CD8-positive, alpha-beta memory T cell (primary cell): Measurements from ENCODE around the gene UROS. TPM values are rescaled to one million over a fixed set of nuclear protein-coding genes. Genes with fewer than 3 reads are reported as not detected.
A peak's percentile ranks its signal among the peaks of the same experiment; 100 is the strongest.

ENCODE experiments used
- CTCF ChIA-PET: fragments of 350-600 bp; sonication (Branson Sonifier 250); formaldehyde crosslinking; loops from one replicate; lab custom pipeline; 2021; ENCODE audit warnings: antibody characterized with exemption; lab: Charles Lee
- POLR2A ChIA-PET: fragments of 350-600 bp; sonication (Branson Sonifier 250); formaldehyde crosslinking; loops from one replicate; lab custom pipeline; 2021; ENCODE audit warnings: antibody characterized with exemption; lab: Charles Lee
- DNase-seq, 5 donors: peaks; one replicate each; pipeline versions ENCODE4 v3.0.0 to v3.0.0-alpha.2; 2020 to 2022; ENCODE audit warnings: mixed read lengths in 1 of 5
- H3K27ac ChIP-seq: one replicate; pipeline ENCODE4 v1.7.0; 2013; ENCODE audit warnings: low read depth, mild to moderate bottlenecking, low read length, moderate library complexity
- H3K27me3 ChIP-seq: 2 replicates; pipeline ENCODE4 v1.7.0; 2013; ENCODE audit warnings: low read length, mild to moderate bottlenecking; ENCODE audit not compliant: insufficient read depth, poor library complexity, severe bottlenecking
- H3K36me3 ChIP-seq: 2 replicates; pipeline ENCODE4 v1.7.0; 2013; ENCODE audit warnings: mild to moderate bottlenecking, low read length, moderate library complexity; ENCODE audit not compliant: insufficient read depth
- H3K4me1 ChIP-seq: 2 replicates; pipeline ENCODE4 v1.7.0; 2013; ENCODE audit warnings: mild to moderate bottlenecking, low read length, moderate library complexity; ENCODE audit not compliant: insufficient read depth
- H3K4me3 ChIP-seq: 2 replicates; pipeline ENCODE4 v1.7.0; 2013; ENCODE audit warnings: mild to moderate bottlenecking, low read length
- H3K9me3 ChIP-seq: 2 replicates; pipeline ENCODE4 v1.7.0; 2013; ENCODE audit warnings: mild to moderate bottlenecking, low read length
- H3K27ac Mint-ChIP-seq, 8 donors: one replicate each; pipeline ENCODE4 v1.8.0; 2020 to 2021; ENCODE audit warnings: mixed read lengths in 8 of 8, mild to moderate bottlenecking in 6 of 8, inconsistent platforms in 3 of 8, moderate library complexity in 3 of 8
- H3K27me3 Mint-ChIP-seq, 2 donors: one replicate each; pipeline ENCODE4 v1.8.0; 2020 to 2021; ENCODE audit warnings: mixed read lengths in 2 of 2, mild to moderate bottlenecking in 1 of 2, moderate library complexity in 1 of 2
- H3K36me3 Mint-ChIP-seq, 3 donors: one replicate each; pipeline ENCODE4 v1.8.0; 2020 to 2021; ENCODE audit warnings: mixed read lengths in 3 of 3, inconsistent platforms in 1 of 3, mild to moderate bottlenecking in 1 of 3
- H3K4me1 Mint-ChIP-seq, 3 donors: one replicate each; pipeline ENCODE4 v1.8.0; 2020 to 2021; ENCODE audit warnings: mixed read lengths in 3 of 3, inconsistent platforms in 1 of 3, mild to moderate bottlenecking in 1 of 3
- H3K4me3 Mint-ChIP-seq, 7 donors: one replicate each; pipeline ENCODE4 v1.8.0; 2020 to 2021; ENCODE audit warnings: mixed read lengths in 7 of 7, mild to moderate bottlenecking in 6 of 7, moderate library complexity in 4 of 7, inconsistent platforms in 2 of 7
- H3K9me3 Mint-ChIP-seq, 5 donors: one replicate each; pipeline ENCODE4 v1.8.0; 2020 to 2022; ENCODE audit warnings: mixed read lengths in 5 of 5, mild to moderate bottlenecking in 3 of 5, moderate library complexity in 2 of 5, inconsistent platforms in 1 of 5
- polyA plus RNA-seq: library from polyadenylated mRNA; unstranded; fragments of 300-500 nt; fragmentation: Illumina TruSeq; gene quantifications from one replicate; pipeline ENCODE4 v1.2.3, GENCODE V29; 2021
- total RNA-seq, 2 experiments: library from RNA; stranded (reverse); gene quantifications; one replicate each; pipeline ENCODE4 v1.2.3, GENCODE V29; 2021

UROS gene
- total and polyA plus RNA-seq, 3 experiments from 2014 or later = 43.4 to 57.3 (median 47.2) TPM

- Histone ChIP-seq H3K27ac (no peak overlapping the region), H3K9me3 (no peaks in the 10 kb centered on the region), H3K27me3 (no peaks in the 10 kb centered on the region), H3K4me1 (no peaks in the 10 kb centered on the region), H3K4me3 (no peak overlapping the region), H3K36me3 (peaks cover 62% of the 10 kb centered on the region)
- no peak for DNase-seq
- Mint-ChIP-seq H3K27ac (no peak overlapping the region), H3K4me3 (no peak overlapping the region), H3K9me3 (no peaks in the 10 kb centered on the region), H3K36me3 (peaks cover 35 to 92% (median 51%) of the 10 kb centered on the region in 3 donors), H3K27me3 (no peaks in the 10 kb centered on the region), H3K4me1 (peaks cover 0 to 4% (median 0%) of the 10 kb centered on the region in 3 donors)
- POLR2A ChIA-PET = no interaction called here
- CTCF ChIA-PET = no interaction called here
These were observed 80.6 kb downstream of the UROS start for GRCh38 chr10:125742465-125742864.

GRCh38 chr10:125739994-125740679, 82.9 kb downstream of the UROS start:
- Mint-ChIP-seq H3K4me3 (no peak overlapping the region), H3K4me1 (no peaks in the 10 kb centered on the region), H3K27me3 (no peaks in the 10 kb centered on the region), H3K27ac (peak overlapping the region in 2 of 8 donors; percentile 8 to 13), H3K9me3 (no peaks in the 10 kb centered on the region), H3K36me3 (peaks cover 33 to 94% (median 48%) of the 10 kb centered on the region in 3 donors)
- ChIA-PET CTCF (interaction anchor here (1.7 kb wide), 1 partner anchor 25 kb away, joined by 3 read pairs; no protein-coding TSS in a partner anchor), POLR2A (no interaction called here)
- no peak overlapping the region for H3K27ac ChIP-seq
- H3K4me1 ChIP-seq = no peaks in the 10 kb centered on the region
- H3K9me3 ChIP-seq = no peaks in the 10 kb centered on the region
- H3K36me3 ChIP-seq = peaks cover 58% of the 10 kb centered on the region
- H3K4me3 ChIP-seq = no peak overlapping the region
- no peaks in the 10 kb centered on the region for H3K27me3 ChIP-seq
- no peak for DNase-seq

Other genes with a start within 250 kb of the UROS start
- gene TEX36, start 140.1 kb downstream of the UROS start, total RNA-seq = not detected
- gene TEX36, start 140.1 kb downstream of the UROS start, polyA plus RNA-seq = not detected
- 10 to 100 TPM; 32.5 to 33.5 TPM for gene EDRF1, start 103.5 kb downstream of the UROS start, total RNA-seq
- gene EDRF1, start 103.5 kb downstream of the UROS start, polyA plus RNA-seq = 13.1 TPM
- under 1 TPM in 1 of 2 experiments, not detected in 1; 0.11 TPM for gene MMP21, start 47.4 kb downstream of the UROS start, total RNA-seq
- gene MMP21, start 47.4 kb downstream of the UROS start, polyA plus RNA-seq = not detected
- gene BCCIP, start 288 bp upstream of the UROS start, total RNA-seq = 100 to 1,000 TPM; 129 to 130 TPM
- gene BCCIP, start 288 bp upstream of the UROS start, polyA plus RNA-seq = 84.4 TPM
- gene DHX32, start 58.0 kb upstream of the UROS start, total RNA-seq = 10 to 100 TPM; 10.7 to 11.0 TPM
- 8.4 TPM for gene DHX32, start 58.0 kb upstream of the UROS start, polyA plus RNA-seq
- under 1 TPM; 0.44 to 0.66 TPM for gene FANK1, start 73.3 kb upstream of the UROS start, total RNA-seq
- gene FANK1, start 73.3 kb upstream of the UROS start, polyA plus RNA-seq = not detected